Right lobe of liver (tissue), 4 donors: ENCODE data around the gene BTG2.

Experiments
- POLR2A ChIP-seq: fragments of 450-650 bp; IDR thresholded peaks from one replicate; pipeline ENCODE4 v1.6.1; 2017; ENCODE audit warnings: antibody characterized with exemption, mild to moderate bottlenecking
- TF ChIP-seq, protein P1 (sequence below), 4 donors: fragments of 200-600 bp in 3 of 4; fragments of 450-650 bp in 1 of 4; IDR thresholded peaks; one replicate each; pipeline versions ENCODE4 v1.5.1 to v1.8.0; 2016 to 2022; ENCODE audit warnings: antibody characterized with exemption in 4 of 4, mild to moderate bottlenecking in 2 of 4
- donor health status: DM: no; HTN: no; CAD: no.
- donor health status: DM: no; HTN: no; CAD: no.
- donor health status: DM: no; HTN: yes; CAD: no.

DNA sequence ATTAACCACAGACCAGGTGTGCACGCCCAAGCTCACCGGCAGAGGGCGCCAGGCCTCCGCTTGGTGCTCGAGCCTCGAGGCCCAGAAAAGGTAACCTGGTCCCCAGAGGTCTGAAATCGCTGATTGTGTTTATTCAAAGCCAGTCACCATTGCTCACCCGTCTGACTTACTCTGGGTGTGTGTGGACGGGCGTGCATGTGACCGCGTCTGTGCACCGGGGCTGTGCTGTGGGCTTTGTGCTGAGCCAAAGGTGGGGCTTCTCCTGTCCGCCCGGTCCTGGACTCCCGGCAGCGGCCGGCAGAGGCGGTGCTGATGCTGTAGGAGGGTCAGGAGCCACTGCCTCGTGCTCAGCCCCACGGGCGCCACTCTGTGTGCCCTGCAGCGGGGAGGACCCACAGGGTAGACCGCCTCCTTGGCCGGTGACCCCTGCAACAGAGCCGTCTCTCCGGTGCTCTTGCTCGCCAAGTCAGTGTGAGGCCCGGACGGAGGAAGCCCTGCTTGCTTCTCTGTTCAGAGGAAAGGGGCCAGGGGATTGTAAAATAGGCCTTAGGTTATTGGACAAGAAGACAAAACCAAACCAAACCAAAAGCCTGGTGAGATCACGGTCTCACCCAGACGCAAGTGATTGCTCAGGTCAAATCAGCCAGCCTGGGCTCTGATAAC is 32.0 kb upstream of the BTG2 start:
- TF ChIP-seq, protein P1, sequence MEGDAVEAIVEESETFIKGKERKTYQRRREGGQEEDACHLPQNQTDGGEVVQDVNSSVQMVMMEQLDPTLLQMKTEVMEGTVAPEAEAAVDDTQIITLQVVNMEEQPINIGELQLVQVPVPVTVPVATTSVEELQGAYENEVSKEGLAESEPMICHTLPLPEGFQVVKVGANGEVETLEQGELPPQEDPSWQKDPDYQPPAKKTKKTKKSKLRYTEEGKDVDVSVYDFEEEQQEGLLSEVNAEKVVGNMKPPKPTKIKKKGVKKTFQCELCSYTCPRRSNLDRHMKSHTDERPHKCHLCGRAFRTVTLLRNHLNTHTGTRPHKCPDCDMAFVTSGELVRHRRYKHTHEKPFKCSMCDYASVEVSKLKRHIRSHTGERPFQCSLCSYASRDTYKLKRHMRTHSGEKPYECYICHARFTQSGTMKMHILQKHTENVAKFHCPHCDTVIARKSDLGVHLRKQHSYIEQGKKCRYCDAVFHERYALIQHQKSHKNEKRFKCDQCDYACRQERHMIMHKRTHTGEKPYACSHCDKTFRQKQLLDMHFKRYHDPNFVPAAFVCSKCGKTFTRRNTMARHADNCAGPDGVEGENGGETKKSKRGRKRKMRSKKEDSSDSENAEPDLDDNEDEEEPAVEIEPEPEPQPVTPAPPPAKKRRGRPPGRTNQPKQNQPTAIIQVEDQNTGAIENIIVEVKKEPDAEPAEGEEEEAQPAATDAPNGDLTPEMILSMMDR (IDR thresholded peaks at IDR 0.05) = peak; percentile 97 to 99 (median 98)
- TF ChIP-seq POLR2A = no peak
